Measurements from ENCODE around the gene MAN2C1. TPM values are rescaled to one million over a fixed set of nuclear protein-coding genes. Genes with fewer than 3 reads are reported as not detected.
"Not testable (repeated sequence)": the region's sequence is repeated elsewhere in the genome, so short reads cannot be mapped to it uniquely, and the experiment has no call there.

Gene MAN2C1
- polyA plus RNA-seq, 1 experiment, result 32.5 TPM

DNA sequence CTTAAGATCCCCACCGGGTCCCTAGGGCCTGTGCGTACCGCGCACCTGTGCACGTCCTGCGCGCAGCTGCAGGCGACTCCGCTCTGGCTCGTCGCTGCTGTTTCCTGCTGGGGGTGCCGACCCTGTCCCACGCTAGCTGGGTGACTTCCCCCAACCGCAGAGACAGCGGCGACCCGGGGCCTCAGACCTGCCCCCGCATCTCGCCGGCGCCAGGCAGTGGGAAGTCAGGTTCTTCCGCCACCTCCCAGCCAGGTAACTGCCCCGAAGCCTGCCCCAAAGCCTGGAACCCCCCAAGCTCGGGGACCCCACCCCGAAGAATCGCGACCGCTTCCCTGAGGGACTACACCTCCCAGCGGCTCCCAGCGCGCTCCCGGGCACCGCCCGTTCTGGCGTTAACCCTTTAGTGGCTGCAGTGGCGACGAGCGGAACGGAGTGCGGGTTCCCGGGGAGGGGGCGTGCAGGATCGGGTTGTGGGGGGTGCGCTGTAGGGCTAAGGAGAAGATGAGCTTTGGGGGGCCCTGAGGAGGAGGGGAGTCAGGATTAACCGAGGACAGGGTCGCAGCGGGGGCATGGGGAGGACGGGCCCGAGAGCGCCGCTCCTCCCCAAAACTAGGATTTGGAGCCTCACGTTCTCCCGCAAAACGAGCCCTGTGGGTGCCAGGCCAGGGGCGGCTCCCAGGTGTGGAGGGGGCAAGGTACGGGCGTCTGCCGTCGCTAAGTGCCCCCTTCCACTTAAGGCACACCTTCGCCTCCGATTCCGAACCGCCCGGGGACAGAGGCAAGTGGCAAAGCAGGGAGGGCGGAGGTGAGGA lies 21.0 kb downstream of the MAN2C1 start:
- peak overlapping the region; percentile 69 for H3K4me3 ChIP-seq (ENCODE audit: low read depth, low read length)
- H3K27ac ChIP-seq (ENCODE audit: low read depth, low read length), result no peak overlapping the region
- ChIA-PET POLR2A (interaction anchor here (0.6 to 2.4 kb wide), 4 partner anchors 12 to 104 kb away, joined by 3 to 10 read pairs (median 4); partner anchors contain the start of genes MAN2C1 and SIN3A), CTCF (no interaction called here)
- no peaks in the 10 kb centered on the region; the same call in 1 of the 2 replicates for H3K9me3 ChIP-seq (ENCODE audit: control insufficient read depth, insufficient read depth, low read length)
- no peak for DNase-seq (ENCODE audit: low read depth, low spot score)
- H3K27me3 ChIP-seq (ENCODE audit: control insufficient read depth, insufficient read depth, low read length), result peaks cover 22% of the 10 kb centered on the region
- TF ChIP-seq, protein P1, sequence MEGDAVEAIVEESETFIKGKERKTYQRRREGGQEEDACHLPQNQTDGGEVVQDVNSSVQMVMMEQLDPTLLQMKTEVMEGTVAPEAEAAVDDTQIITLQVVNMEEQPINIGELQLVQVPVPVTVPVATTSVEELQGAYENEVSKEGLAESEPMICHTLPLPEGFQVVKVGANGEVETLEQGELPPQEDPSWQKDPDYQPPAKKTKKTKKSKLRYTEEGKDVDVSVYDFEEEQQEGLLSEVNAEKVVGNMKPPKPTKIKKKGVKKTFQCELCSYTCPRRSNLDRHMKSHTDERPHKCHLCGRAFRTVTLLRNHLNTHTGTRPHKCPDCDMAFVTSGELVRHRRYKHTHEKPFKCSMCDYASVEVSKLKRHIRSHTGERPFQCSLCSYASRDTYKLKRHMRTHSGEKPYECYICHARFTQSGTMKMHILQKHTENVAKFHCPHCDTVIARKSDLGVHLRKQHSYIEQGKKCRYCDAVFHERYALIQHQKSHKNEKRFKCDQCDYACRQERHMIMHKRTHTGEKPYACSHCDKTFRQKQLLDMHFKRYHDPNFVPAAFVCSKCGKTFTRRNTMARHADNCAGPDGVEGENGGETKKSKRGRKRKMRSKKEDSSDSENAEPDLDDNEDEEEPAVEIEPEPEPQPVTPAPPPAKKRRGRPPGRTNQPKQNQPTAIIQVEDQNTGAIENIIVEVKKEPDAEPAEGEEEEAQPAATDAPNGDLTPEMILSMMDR (IDR thresholded peaks at IDR 0.05; ENCODE audit: low read depth, low read length), result no peak

DNA sequence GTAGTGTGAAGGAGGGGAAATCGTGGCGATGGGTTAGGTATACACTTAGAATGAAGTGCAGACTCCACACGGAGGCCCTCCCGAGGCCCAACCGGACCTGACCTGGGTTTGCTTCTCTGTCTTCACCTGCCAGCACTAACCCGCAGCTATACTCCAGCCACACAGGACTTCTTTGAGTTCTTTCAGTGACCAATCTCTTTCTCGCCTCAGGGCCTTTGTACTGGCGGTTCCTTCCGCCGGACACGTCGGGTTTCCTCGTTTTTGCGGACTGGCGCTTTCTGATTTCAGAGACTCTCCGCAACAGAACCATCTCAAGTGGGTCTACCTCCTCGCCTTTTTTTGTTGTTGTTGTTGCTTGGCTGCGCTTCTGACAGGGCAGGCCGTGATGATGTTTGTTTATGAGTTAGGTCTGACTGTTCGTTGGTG lies 21.6 kb downstream of the MAN2C1 start, which contains the start of gene NEIL1:
NEIL1 (plus strand) TSS at position 244 of the 426 bp plus-strand sequence. CDS start 1,867 bp downstream, outside the sequence.
- H3K27ac ChIP-seq (ENCODE audit: low read depth, low read length), result no peak within 1 kb of the TSS
- ChIA-PET CTCF (no interaction called here), POLR2A (no interaction called here)
- H3K4me3 ChIP-seq (ENCODE audit: low read depth, low read length), result peak within 1 kb of the TSS; percentile 69
- TF ChIP-seq, protein P1 (IDR thresholded peaks at IDR 0.05; ENCODE audit: low read depth, low read length), result no peak
- H3K27me3 ChIP-seq (ENCODE audit: control insufficient read depth, insufficient read depth, low read length), result peaks cover 22% of the 10 kb centered on the region
- H3K9me3 ChIP-seq (ENCODE audit: control insufficient read depth, insufficient read depth, low read length), result no peaks in the 10 kb centered on the region; the same call in 1 of the 2 replicates
- no peak for DNase-seq (ENCODE audit: low read depth, low spot score)

DNA sequence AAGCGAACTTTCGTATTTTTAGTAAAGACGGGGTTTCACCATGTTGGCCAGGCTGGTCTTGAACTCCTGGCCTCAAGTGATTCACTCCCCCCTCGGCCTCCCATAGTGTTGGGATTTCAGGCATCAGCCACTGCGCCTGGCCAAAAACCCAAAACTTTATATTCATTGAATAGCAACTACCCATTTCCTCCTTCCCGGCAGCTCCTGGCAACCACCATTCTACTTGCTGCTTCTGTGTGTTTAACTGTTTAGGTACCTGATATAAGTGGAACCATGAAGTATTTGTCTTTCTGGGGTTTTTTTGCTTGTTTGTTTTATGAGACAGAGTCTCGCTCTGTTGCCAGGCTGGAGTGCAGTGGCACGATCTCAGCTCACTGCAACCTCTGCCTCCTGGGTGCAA lies 24.5 kb downstream of the MAN2C1 start:
- peaks cover 18% of the 10 kb centered on the region for H3K27me3 ChIP-seq (ENCODE audit: control insufficient read depth, insufficient read depth, low read length)
- POLR2A ChIA-PET, result interaction anchor here (0.7 kb wide), 1 partner anchor 235 kb away, joined by 4 read pairs; no protein-coding TSS in a partner anchor
- H3K4me3 ChIP-seq (ENCODE audit: low read depth, low read length); H3K9me3 ChIP-seq (ENCODE audit: control insufficient read depth, insufficient read depth, low read length); CTCF ChIA-PET; H3K27ac ChIP-seq (ENCODE audit: low read depth, low read length); DNase-seq (ENCODE audit: low read depth, low spot score): not testable (repeated sequence)

DNA sequence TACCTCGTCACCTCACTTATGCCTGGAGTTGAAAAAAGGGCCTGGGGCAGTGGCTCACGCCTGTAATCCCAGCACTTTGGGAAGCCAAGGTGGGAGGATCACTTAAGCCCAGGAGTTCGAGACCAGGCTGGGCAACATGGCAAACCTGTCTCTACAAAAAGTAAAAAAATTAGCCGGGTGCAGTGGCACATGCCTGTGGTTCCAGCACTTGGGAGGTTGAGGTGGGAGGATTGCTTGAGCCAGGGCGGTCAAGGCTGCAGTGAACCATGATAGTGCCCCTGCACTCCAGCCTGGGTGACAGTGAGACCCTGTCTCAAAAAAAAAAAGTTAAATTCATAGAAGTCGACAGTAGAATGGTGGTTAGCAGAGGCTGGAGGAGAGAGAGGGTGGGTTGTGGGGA lies 26.2 kb downstream of the MAN2C1 start:
- no peak overlapping the region for H3K27ac ChIP-seq (ENCODE audit: low read depth, low read length)
- ChIA-PET POLR2A (no interaction called here), CTCF (no interaction called here)
- peaks cover 7% of the 10 kb centered on the region for H3K27me3 ChIP-seq (ENCODE audit: control insufficient read depth, insufficient read depth, low read length)
- no peaks in the 10 kb centered on the region; the same call in 1 of the 2 replicates for H3K9me3 ChIP-seq (ENCODE audit: control insufficient read depth, insufficient read depth, low read length)
- TF ChIP-seq, protein P1 (IDR thresholded peaks at IDR 0.05; ENCODE audit: low read depth, low read length), result no peak
- no peak overlapping the region for H3K4me3 ChIP-seq (ENCODE audit: low read depth, low read length)
- DNase-seq (ENCODE audit: low read depth, low spot score), result no peak

DNA sequence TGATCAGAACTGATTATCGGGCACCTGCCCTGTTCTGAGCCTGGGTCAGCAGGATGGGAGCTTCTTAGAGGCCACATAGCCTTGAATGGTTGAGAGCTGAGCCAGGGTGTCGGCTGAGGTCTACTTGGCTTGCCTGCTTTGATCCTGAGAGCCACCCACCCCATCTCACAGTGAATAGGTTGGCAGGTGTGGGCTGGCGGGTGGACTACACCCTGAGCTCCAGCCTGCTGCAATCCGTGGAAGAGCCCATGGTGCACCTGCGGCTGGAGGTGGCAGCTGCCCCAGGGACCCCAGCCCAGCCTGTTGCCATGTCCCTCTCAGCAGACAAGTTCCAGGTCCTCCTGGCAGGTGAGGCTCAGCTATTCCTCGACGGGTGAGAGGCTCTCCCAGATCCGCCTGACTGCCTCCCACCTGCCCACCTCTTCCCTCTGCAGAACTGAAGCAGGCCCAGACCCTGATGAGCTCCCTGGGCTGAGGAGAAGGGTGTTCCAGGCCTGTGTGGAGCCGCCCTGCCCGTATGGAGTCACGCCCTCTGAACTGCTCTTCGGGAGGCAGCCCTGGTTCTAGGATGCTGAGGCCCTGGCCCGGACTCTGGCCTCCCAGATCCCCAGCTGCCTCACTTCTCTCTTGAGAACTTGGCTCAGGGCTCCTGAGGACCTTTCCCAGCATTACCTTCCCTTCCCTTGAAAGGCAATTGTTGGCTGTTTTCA lies 28.7 kb downstream of the MAN2C1 start:
- ChIA-PET CTCF (no interaction called here), POLR2A (no interaction called here)
- DNase-seq (ENCODE audit: low read depth, low spot score), result no peak
- Histone ChIP-seq H3K27ac (ENCODE audit: low read depth, low read length) (no peak overlapping the region), H3K4me3 (ENCODE audit: low read depth, low read length) (no peak overlapping the region), H3K9me3 (ENCODE audit: control insufficient read depth, insufficient read depth, low read length) (no peaks in the 10 kb centered on the region), H3K27me3 (ENCODE audit: control insufficient read depth, insufficient read depth, low read length) (no peaks in the 10 kb centered on the region)
- TF ChIP-seq, protein P1 (IDR thresholded peaks at IDR 0.05; ENCODE audit: low read depth, low read length), result no peak
